Colonic mucosa (tissue), 4 donors: ENCODE results near the gene PLPP3. TPM values are rescaled to one million over a fixed set of nuclear protein-coding genes. Genes with fewer than 3 reads are reported as not detected.

ENCODE experiments used
- DNase-seq: peaks from one replicate; pipeline ENCODE4 v3.0.0-alpha.2; 2020
- H3K27ac ChIP-seq: fragments of 200-600 bp; one replicate; pipeline ENCODE4 v1.8.0; 2021
- H3K27me3 ChIP-seq: fragments of 200-600 bp; one replicate; pipeline ENCODE4 v1.8.0; 2021
- H3K36me3 ChIP-seq: fragments of 200-600 bp; one replicate; pipeline ENCODE4 v1.8.0; 2021
- H3K4me1 ChIP-seq: fragments of 200-600 bp; one replicate; pipeline ENCODE4 v1.8.0; 2021; ENCODE audit warnings: mild to moderate bottlenecking
- H3K4me3 ChIP-seq: fragments of 200-600 bp; one replicate; pipeline ENCODE4 v1.8.0; 2021
- H3K9ac ChIP-seq, 2 donors: one replicate each; pipeline ENCODE4 v1.7.0; 2013; ENCODE audit warnings: control low read depth in 2 of 2, low read depth in 2 of 2, low read length in 2 of 2
- H3K9me3 ChIP-seq: fragments of 200-600 bp; one replicate; pipeline ENCODE4 v1.8.0; 2021
- intact Hi-C: fragments of 100-400 bp; cut with DNase I; formaldehyde crosslinking; loops from one replicate; pipeline ENCODE4 v1.14.1; 2022
- total RNA-seq, 2 donors: library from RNA; stranded (reverse); fragmentation: NEBNext Ultra II Directional in 1 of 2; extraction: Animal tissue kit (Norgen Biotek cat#: 25700) in 1 of 2; gene quantifications; one replicate each; pipeline ENCODE4 v1.2.1, GENCODE V29; 2021
- TF ChIP-seq, protein P1 (sequence below): fragments of 200-600 bp; IDR thresholded peaks from one replicate; pipeline ENCODE4 v1.8.0; 2022; ENCODE audit warnings: antibody characterized with exemption, mild to moderate bottlenecking
- donor health status: healthy.
- donor health status: DM: no; HTN: no; CAD: no.
- donor health status: DM: no; HTN: no; CAD: no.

Gene PLPP3
- total RNA-seq, 2 donors from 2014 or later = 18.6 to 33.3 TPM

- Histone ChIP-seq H3K9me3 (no peaks in the 10 kb centered on the region), H3K27ac (no peak overlapping the region), H3K27me3 (no peaks in the 10 kb centered on the region), H3K4me3 (no peak overlapping the region), H3K9ac (no peak overlapping the region), H3K4me1 (no peaks in the 10 kb centered on the region), H3K36me3 (no peaks in the 10 kb centered on the region)
- TF ChIP-seq, protein P1, sequence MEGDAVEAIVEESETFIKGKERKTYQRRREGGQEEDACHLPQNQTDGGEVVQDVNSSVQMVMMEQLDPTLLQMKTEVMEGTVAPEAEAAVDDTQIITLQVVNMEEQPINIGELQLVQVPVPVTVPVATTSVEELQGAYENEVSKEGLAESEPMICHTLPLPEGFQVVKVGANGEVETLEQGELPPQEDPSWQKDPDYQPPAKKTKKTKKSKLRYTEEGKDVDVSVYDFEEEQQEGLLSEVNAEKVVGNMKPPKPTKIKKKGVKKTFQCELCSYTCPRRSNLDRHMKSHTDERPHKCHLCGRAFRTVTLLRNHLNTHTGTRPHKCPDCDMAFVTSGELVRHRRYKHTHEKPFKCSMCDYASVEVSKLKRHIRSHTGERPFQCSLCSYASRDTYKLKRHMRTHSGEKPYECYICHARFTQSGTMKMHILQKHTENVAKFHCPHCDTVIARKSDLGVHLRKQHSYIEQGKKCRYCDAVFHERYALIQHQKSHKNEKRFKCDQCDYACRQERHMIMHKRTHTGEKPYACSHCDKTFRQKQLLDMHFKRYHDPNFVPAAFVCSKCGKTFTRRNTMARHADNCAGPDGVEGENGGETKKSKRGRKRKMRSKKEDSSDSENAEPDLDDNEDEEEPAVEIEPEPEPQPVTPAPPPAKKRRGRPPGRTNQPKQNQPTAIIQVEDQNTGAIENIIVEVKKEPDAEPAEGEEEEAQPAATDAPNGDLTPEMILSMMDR = no peak
- intact Hi-C loops = no loop called here
- DNase-seq = no peak
Measured at GRCh38 chr1:56447823-56448222, 131.5 kb downstream of the PLPP3 start.

- intact Hi-C loops = no loop called here
- peak; percentile 43 for DNase-seq
- Histone ChIP-seq H3K27ac (no peak overlapping the region), H3K9me3 (no peaks in the 10 kb centered on the region), H3K9ac (no peak overlapping the region), H3K27me3 (no peaks in the 10 kb centered on the region), H3K4me3 (no peak overlapping the region), H3K36me3 (no peaks in the 10 kb centered on the region), H3K4me1 (no peaks in the 10 kb centered on the region)
- TF ChIP-seq, protein P1 = no peak
Measured at GRCh38 chr1:56446531-56447098, 132.7 kb downstream of the PLPP3 start.

DNA sequence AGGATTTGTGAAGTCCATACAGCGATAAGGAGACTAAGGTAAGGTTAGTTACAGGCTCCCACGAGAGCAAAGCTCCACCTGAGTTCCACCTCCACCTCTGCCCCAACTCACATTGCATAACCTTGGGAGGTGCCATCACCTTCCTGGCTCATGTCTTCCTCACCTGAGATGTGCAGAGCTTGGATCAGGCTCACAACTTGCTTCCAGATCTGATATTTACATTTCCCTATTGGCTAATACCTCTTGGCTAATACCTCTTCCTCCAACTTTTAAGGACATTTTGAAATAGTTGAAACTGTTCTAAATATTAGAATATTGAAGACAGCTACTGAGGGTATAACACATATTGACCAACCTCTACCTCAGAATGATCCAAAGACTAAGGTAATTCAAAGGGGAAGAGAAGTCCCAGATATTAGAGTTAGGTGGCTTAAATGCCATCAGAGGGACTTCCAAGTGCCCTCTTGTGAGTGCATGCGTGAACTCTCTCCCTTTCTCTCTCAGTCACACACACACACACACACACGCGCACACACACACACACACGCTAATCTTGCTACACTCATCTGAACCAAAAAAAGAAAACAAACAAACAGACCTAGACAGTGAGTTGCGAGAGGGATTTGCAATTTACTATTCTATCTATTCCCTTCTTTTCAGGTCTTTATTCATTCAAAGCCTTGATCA, 134.3 kb downstream of the PLPP3 start:
- H3K4me1 ChIP-seq = no peaks in the 10 kb centered on the region
- H3K27me3 ChIP-seq = no peaks in the 10 kb centered on the region
- no peak overlapping the region for H3K4me3 ChIP-seq
- H3K36me3 ChIP-seq = no peaks in the 10 kb centered on the region
- H3K27ac ChIP-seq = no peak overlapping the region
- DNase-seq = no peak
- TF ChIP-seq, protein P1 = no peak
- no peak overlapping the region for H3K9ac ChIP-seq
- H3K9me3 ChIP-seq = no peaks in the 10 kb centered on the region
- intact Hi-C loops = no loop called here

Other genes starting within 250 kb of the PLPP3 start
- 1 to 10 TPM; 1.6 to 6.8 TPM for gene PRKAA2, start 65.8 kb upstream of the PLPP3 start, total RNA-seq
- gene FYB2, start 239.8 kb upstream of the PLPP3 start, total RNA-seq = under 1 TPM; 0.32 to 0.66 TPM